HG02981 (cell line): ENCODE measurements around the gene TFF1.

Experiments used
- ATAC-seq: cut with Tn5 transposase; IDR thresholded peaks from one replicate; pipeline ENCODE4 v1.9.1; 2021; ENCODE audit warnings: mild to moderate bottlenecking, moderate library complexity; ENCODE audit not compliant: unreplicated experiment

Gene TFF1

DNA sequence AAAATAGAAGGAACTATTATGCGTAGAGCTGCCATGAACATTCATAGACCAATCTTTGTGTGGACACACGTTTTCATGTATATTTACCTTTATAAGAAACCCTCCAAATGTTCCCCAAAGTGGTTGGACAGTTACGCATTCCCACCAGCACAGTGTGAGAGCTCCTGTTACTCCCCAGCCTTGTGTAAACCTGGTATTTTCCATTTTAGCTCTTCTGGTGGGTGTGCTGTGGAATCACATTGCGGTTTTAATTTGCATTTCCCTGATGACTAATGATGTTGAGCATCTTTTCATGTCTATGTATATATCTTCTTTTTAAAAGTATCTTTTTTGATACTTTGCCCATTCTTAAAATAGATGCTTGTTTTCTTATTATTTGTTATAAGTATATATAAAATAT is 34.2 kb upstream of the TFF1 start:
- ATAC-seq, result no peak

DNA sequence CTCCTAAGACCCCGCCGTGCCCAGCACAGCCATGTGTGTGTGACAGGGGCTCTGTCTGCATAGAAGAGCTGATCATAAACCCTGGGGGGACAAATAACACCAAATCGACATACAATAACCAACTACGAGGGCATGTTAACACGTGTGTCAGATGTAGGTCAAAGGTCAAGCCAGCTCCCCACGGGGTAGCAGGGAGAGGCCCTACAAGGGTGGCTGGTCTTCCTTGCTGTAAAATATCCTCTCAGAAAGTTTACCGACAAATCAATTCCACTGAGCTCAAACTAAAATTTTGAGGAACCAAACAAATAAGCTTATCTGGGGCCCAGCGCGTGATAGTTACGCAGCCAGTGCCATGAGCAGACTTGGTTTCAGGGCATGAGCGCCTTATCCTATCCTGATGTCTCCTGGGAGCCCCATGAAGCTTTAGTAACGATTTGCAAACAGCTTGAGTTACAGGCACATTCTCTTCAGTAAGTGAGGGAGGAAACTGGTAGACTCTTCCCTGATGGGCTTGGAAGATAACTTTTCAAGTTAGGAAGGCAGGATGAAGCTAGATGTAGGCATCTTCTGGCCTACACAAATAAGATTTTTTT is 32.2 kb upstream of the TFF1 start:
- no peak for ATAC-seq

DNA sequence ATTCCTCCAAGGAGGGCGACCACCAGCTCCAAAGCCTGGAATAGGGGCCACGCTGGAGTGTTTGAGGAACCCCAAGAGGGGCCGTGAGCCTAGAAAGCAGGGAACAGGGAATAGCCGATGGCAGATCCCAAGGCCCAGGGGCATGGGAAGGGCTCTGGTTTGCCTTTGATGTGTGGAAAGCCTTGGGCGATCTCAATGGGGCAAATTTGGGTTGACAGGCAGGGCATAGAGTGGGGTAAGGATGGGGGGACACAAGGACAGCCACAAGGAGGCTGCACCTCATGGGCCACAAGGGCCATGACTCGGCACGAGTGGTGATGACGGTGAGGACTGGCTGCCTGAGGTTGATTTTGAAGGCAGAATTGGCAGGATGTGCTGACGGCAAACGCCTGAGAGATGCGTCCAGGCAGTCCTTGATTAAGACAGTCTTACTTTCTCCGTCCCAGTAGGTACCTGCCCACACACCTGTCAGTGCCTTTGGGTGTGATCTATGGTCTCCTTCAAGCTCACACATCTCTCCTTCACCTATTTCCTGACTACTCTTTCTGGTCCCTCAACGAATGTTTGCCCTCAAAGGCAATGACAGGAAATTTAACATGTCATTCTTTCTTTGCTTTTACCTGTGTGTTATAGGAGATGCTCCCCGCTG is 31.5 kb upstream of the TFF1 start:
- ATAC-seq, result no peak

DNA sequence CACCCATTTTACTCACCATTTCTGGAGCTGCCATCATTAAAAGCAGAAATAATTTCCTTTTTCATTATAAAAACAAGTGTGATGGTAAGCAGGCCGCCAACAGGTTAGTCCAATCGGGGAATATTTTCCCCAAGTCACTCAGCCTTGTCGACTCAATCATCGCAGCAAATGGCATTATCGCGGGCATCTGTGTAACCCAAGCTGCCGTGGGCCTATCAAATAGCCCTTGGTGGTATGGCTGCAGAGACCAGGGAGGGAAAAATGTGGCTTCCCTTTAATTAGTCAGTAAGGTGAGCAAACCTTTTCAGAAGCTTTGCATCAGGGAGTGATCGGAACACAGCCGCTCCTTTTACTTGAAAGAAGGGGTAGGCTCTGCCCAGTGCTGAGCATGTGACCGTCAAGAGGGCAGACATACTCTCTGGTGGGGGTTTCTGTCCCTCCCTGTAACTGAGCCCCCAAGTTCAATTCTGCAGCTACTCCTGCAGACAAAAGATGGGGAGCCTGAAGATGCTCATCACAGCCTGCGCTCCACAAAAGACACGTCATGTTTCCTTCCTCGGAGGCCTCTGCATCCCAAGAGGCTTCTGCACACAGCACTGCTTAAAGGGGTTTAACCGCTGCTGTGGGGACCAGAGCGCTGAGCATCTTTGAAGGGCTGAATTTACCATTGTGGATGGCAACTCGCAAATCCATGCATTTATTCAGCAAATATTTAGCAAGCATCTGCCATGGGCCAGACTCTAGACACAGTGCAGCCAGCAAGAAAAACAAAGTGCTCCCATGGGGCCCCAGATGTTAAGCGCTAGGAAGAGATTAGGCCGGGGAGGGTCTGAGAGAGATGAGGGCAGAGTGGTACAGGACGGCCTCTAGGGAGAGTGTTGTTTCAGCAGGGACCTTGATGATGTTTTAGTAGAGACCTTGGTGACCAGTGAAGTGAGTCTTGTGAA is 30.7 kb upstream of the TFF1 start:
- no peak for ATAC-seq

DNA sequence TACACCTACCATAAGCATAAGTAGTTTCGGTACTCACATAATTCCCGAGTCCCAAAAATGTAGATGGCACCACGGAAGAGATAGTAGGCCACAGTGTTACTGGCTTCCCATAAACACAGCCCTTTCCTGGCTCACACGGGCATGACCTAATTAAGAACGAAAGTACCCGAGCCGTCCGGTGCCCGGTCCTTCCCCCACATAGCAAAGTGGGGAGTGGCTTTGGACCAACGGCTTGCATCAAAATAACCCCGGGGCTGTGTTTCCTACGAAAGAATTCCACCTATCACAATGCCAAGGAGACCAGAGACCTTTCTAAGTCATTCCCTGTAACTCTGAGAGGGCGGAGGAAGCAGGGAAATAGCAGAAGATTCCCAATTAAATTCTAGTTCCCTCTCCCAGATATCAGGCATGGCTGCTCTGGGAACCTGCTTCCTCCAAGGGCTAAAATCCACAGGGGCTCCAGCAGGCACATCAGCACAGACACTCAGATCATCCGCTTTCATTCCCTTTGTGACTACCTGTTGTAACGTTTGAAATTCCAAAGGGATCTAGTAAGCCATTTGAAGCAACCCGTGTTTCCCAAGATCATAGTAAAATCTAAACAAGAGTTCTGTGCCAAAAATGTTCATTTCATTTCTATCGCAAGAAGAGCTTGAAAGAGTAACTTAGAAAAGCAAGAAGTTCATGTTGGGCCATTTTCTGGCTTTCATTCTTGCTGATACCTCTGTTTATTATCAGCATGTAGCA is 29.7 kb upstream of the TFF1 start, which contains the start of gene TMPRSS3:
Gene TMPRSS3 (minus strand): TSS at position 148 of the 747 bp plus-strand sequence. CDS start 635 bp downstream, outside the sequence.
- no peak for ATAC-seq

DNA sequence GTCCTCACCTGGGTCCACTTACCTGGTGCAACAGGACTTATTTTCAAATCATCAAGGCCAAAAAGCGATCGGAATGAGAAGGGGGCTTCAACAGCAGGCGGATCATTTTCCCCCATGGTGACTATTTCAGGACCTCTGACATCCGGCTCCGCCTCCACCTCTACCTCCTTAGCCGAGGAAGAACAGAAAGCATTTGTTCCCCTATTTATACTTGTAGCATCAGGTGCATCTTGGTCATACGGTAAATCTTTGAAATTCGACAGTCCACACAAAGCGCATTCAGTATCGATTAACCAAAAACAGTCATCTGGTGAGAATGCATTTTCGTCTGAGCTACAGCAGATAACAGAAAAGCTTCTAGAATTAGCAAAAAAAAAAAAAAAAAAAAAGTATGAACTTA is 29.0 kb upstream of the TFF1 start:
- ATAC-seq, result no peak

DNA sequence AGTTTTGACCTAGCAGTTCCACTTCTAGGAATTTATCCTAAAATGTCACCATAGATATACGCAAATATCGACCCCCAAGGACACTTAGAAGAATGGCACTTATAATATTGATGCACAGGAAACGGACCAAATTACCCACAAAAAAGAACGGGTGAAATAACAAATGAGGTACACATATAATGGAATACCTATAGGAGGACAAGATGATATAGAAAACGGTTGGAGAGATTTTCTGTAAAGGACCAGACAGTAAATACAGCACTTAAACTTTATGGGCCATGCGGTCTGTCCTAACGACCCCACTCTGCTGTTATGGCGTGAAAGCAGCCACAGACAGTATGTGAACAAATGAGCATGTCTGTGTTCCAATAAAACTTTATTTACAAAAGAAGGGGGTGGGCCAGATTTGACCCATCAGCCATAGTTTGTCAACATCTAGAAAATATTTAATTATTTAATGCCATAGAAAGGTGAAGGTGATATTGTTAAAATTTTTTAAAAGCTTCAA is 27.2 kb upstream of the TFF1 start:
- ATAC-seq, result no peak

DNA sequence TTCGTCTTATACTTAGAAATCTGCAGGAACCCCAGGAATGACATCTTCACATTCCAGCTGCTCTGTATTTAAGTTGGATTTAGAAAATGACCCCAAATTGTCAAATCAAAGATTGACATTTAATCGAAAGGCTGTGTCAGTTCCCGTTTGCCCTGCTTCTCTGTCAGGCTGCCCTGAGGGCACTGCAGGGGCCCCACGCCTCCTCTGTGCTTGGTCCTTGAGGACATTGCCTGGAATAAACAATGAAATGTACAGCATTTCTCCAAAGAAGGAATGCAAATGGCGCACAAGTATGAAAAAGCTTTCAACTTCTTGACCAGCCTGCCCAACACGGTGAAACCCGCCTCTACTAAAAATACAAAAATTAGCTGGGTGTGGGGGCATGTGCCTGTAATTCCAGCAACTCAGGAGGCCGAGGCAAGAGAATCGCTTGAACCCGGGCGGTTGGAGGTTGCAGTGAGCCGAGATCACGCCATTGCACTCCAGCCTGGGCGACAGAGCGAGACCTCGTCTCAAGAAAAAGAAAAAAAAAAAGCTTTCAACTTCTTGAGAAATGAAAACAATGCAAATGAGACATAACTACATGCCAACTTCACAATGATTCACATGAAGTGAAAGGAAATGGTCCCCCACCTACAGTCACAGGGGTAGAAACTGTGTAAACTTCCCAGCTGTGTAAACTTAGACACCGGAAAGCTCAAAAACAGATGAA is 26.6 kb upstream of the TFF1 start:
- ATAC-seq, result peak; percentile 70

DNA sequence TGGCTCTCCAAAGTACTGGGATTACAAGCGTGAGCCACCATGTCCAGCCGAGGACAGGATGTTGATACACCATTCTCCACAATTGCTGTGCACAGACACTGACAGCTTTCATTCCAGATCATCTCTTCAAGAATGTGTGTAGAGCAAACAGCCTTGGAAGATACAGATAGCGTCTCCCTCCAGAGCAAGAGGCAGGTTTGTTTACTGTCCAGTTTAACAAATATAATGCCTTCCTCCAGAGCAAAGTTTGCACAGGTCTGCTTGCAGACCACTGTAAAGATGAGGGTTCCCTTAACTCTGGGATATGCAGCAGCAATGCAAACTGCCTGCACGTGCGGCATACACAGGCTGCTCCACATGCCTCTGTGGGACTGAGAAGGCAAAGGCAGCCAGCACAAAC is 25.0 kb upstream of the TFF1 start:
- no peak for ATAC-seq

DNA sequence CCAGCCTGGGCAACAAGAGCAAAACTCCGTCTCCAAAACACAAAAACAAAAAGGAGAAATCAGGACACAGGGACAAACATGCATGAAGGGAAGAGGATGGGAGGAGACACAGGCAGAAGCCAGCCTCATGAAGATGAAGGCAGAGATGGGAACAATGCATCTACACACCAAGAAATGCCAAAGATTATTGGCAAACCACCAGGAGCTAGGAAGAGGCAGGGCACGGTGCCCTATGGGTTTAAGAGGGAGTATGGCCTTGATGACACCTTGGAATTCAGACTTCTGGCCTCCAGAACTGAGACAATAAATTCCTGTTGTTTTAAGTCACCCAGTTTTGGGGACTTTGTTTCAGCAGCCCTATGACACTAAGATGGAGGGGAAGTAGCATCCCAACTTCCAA is 24.4 kb upstream of the TFF1 start:
- no peak for ATAC-seq

DNA sequence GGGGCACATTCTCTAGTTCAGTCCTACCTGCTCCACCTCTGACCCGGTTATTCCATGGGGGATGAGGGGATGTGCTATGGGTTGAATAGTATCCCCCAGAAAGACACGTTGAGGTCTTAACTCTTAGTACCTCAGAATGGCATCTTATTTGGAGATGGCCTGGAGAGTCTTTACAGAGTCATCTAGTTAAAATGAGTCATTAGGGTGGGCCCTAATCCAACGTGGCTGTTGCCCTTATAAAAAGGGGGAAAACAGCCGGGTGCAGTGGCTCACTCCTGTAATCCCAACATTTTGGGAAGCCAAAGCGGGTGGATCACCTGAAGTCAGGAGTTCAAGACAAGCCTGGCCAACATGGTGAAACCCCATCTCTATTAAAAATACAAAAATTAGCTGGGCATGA is 23.9 kb upstream of the TFF1 start:
- ATAC-seq, result no peak

DNA sequence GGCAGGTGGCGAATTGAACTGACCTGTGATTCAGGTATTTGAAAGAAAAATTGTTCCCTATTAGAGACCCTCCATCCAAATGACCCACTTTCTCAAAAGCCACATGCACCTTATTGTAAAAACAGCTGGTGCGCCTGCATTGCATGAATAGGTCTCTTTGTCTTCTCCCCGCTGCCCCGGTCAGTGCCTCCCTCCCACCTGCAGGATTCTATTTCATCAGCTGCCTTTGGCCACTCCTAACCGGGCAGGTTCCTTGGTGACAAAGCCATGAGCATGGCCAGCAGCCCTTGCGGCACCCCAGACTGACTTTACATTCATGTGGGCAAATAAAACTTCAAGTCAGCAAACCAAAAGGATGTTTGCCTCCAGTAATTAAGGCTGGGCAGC is 23.1 kb upstream of the TFF1 start:
- ATAC-seq, result no peak

DNA sequence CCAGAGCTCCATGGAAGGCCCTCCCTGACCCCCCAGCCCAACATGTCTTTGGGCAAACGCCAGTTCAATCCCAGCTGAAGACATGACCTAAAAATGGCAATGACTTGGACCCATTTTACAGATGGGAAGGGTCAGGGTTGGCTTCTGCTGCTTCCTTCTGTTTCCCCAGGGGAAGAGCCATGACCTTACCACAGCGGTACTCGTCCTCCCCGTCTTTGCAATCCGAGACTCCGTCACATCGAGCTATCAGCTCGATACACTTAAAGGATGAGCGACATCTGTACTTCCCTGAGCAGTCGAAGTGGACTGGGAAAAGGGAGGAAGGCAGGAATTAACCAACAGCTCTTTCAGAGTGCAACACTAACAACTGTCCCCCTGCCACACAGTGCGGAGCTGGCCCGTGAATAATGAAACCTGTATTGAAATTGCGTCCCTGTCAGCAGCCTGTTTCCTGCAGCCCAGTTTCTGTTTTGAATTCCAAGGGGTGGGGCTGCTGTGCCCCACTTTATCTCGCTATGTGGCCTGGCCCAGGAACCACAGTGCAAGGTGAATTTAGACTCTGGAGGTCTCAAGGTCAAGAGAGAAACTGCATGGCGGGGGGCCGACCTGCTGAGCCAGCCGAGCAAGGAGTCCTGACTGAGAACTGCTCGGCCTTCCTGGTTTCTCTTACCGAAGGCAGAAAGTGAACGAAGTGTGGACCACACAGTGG is 22.6 kb upstream of the TFF1 start:
- ATAC-seq, result no peak

DNA sequence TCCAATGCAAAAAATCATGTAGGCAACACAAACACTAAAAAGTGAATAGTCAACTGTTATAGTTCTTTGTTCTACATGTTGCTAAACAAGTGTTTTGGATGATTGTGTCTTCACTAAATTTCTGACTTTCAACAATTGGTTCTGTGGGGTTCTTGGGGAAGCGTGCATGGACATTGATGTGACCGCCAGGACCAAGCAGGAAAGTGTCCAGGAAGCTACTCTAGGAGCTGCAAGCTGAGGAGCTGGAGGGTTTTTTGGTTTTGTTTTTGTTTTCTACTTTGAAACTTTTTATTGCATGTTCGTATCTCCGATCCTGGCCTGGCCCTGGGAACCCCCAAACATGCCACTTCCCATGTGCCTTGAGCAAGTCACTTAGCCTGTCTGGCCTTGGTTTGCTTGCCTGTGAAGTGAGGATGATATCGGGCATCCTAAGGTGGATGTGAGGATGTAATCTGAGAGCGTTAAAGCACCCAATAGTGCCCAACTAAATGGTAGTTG is 21.6 kb upstream of the TFF1 start:
- ATAC-seq, result no peak

DNA sequence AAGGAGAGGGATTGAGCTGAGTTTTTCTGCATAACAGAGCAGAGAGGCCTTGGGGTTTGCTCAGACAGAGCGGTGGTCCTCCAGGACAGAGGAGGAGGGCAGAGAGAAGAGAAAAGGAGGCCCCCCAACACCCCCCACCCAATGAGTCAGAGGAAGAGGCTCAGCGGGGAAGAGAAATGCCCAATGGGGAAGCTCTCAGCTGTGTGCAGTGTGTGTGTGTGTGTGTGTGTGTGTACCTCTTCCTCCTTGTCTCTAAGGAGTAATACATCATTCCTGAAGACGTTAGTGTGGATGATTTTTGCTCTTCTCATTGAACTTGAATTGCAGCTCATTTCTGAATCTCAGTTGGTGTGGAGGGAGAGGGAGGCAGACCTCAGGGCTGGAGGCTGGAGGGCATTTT is 20.8 kb upstream of the TFF1 start:
- ATAC-seq, result no peak

DNA sequence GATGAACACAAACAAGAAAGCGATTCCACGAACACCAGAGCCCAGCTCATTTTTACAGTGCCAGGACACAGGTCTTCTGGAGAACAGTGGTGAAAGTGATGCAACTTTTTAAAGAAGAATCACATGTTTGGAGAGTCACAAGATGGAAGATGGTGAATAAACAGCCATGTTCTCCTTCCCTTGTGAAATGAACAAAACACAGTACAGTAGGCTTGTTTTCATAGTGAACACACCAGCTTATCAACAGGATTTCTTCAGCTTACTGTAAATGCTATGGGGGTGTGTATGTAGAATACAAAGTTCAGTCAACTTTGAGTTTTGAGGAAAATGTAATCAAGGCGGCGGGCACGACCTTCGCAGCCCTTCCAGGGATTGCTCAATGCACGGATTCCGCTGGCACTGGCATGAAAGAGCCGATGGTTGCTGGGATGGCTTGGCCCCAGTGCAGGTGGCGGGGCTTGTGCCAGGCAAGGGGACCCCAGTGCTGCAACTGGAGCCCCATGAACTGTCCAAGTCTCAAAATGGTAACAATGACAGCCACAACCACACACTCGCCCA is 19.8 kb upstream of the TFF1 start:
- ATAC-seq, result no peak

DNA sequence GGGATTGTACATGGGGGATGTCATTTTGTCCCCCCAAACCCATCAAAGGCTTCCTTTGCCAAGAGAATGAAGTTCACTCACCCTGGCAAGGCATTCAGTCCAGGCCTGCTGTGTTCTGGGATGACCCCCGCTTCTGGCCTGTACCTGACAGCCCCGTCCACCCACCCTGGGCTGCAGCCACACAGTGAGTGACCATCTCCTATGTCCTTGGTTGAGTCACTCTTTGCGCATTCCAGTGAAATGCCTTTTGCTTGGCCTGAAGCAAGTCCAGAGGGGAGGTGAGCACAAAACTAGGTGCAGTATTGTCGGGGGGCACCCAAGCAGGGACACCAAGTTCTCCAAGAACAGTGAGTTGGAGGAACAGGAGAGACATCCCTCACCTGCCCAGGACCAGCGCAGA is 19.3 kb upstream of the TFF1 start:
- ATAC-seq, result no peak

DNA sequence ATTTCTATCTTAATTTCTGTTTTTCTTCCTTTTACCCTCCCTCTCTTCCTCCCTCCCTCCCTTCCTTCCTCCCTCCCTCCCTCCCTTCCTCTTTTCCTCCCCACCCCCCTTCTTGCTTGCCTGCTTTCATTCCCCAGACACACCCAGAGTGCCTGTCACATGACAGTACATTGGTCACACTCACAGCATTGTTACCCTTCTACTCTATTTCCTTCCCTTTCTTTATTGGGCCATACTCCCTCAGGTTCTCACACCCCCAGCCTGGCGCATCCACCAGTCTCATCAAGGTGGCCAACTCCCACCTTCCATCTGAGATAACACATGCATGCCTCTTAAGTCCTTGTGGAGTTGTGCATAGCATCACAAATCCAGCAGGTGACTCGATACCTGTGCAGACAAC is 18.7 kb upstream of the TFF1 start:
- no peak for ATAC-seq
